ENCODE measurements around the gene JAG2.

The JAG2 gene

GRCh38 chr14:105178868-105179140, 10.2 kb upstream of the JAG2 start:
- Histone ChIP-seq H3K9ac (ENCODE audit: low read length) (no peak overlapping the region), H3K27me3 (ENCODE audit: control insufficient read depth, insufficient read depth, low read length) (peaks cover 29% of the 10 kb centered on the region), H3K27ac (ENCODE audit: low read length) (no peak overlapping the region), H3K9me3 (ENCODE audit: control insufficient read depth, low read depth, low read length) (no peaks in the 10 kb centered on the region), H3K36me3 (ENCODE audit: control insufficient read depth, low read depth, low read length) (no peaks in the 10 kb centered on the region), H3K4me1 (ENCODE audit: control insufficient read depth, low read depth, low read length) (no peaks in the 10 kb centered on the region), H3K4me3 (ENCODE audit: low read length) (no peak overlapping the region)

GRCh38 chr14:105178069-105178867, 9.7 kb upstream of the JAG2 start:
- Histone ChIP-seq H3K9me3 (ENCODE audit: control insufficient read depth, low read depth, low read length) (no peaks in the 10 kb centered on the region), H3K27me3 (ENCODE audit: control insufficient read depth, insufficient read depth, low read length) (peaks cover 23% of the 10 kb centered on the region), H3K36me3 (ENCODE audit: control insufficient read depth, low read depth, low read length) (no peaks in the 10 kb centered on the region), H3K4me3 (ENCODE audit: low read length) (no peak overlapping the region), H3K4me1 (ENCODE audit: control insufficient read depth, low read depth, low read length) (no peaks in the 10 kb centered on the region), H3K27ac (ENCODE audit: low read length) (no peak overlapping the region), H3K9ac (ENCODE audit: low read length) (no peak overlapping the region)

- H3K36me3 ChIP-seq (ENCODE audit: control insufficient read depth, low read depth, low read length), result no peaks in the 10 kb centered on the region
- H3K27ac ChIP-seq (ENCODE audit: low read length), result no peak overlapping the region
- H3K27me3 ChIP-seq (ENCODE audit: control insufficient read depth, insufficient read depth, low read length), result peaks cover 12% of the 10 kb centered on the region
- no peaks in the 10 kb centered on the region for H3K9me3 ChIP-seq (ENCODE audit: control insufficient read depth, low read depth, low read length)
- H3K4me1 ChIP-seq (ENCODE audit: control insufficient read depth, low read depth, low read length), result no peaks in the 10 kb centered on the region
- no peak overlapping the region for H3K9ac ChIP-seq (ENCODE audit: low read length)
- no peak overlapping the region for H3K4me3 ChIP-seq (ENCODE audit: low read length)
Measured at GRCh38 chr14:105177082-105177481, 8.5 kb upstream of the JAG2 start.

GRCh38 chr14:105176513-105176912, 7.9 kb upstream of the JAG2 start:
- H3K27ac ChIP-seq (ENCODE audit: low read length), result no peak overlapping the region
- no peaks in the 10 kb centered on the region for H3K36me3 ChIP-seq (ENCODE audit: control insufficient read depth, low read depth, low read length)
- H3K4me3 ChIP-seq (ENCODE audit: low read length), result no peak overlapping the region
- no peaks in the 10 kb centered on the region for H3K9me3 ChIP-seq (ENCODE audit: control insufficient read depth, low read depth, low read length)
- peaks cover 6% of the 10 kb centered on the region for H3K27me3 ChIP-seq (ENCODE audit: control insufficient read depth, insufficient read depth, low read length)
- no peaks in the 10 kb centered on the region for H3K4me1 ChIP-seq (ENCODE audit: control insufficient read depth, low read depth, low read length)
- no peak overlapping the region for H3K9ac ChIP-seq (ENCODE audit: low read length)

GRCh38 chr14:105173901-105174894, 5.6 kb upstream of the JAG2 start:
- no peak overlapping the region for H3K4me3 ChIP-seq (ENCODE audit: low read length)
- H3K4me1 ChIP-seq (ENCODE audit: control insufficient read depth, low read depth, low read length), result peaks cover 9% of the 10 kb centered on the region
- H3K27me3 ChIP-seq (ENCODE audit: control insufficient read depth, insufficient read depth, low read length), result peaks cover 9% of the 10 kb centered on the region
- no peaks in the 10 kb centered on the region for H3K9me3 ChIP-seq (ENCODE audit: control insufficient read depth, low read depth, low read length)
- H3K36me3 ChIP-seq (ENCODE audit: control insufficient read depth, low read depth, low read length), result no peaks in the 10 kb centered on the region
- no peak overlapping the region for H3K9ac ChIP-seq (ENCODE audit: low read length)
- H3K27ac ChIP-seq (ENCODE audit: low read length), result no peak overlapping the region

- H3K9ac ChIP-seq (ENCODE audit: low read length), result no peak overlapping the region
- no peak overlapping the region for H3K4me3 ChIP-seq (ENCODE audit: low read length)
- no peak overlapping the region for H3K27ac ChIP-seq (ENCODE audit: low read length)
- H3K27me3 ChIP-seq (ENCODE audit: control insufficient read depth, insufficient read depth, low read length), result peaks cover 11% of the 10 kb centered on the region
- no peaks in the 10 kb centered on the region for H3K36me3 ChIP-seq (ENCODE audit: control insufficient read depth, low read depth, low read length)
- no peaks in the 10 kb centered on the region for H3K9me3 ChIP-seq (ENCODE audit: control insufficient read depth, low read depth, low read length)
- peaks cover 9% of the 10 kb centered on the region for H3K4me1 ChIP-seq (ENCODE audit: control insufficient read depth, low read depth, low read length)
Measured at GRCh38 chr14:105173145-105173544, 4.6 kb upstream of the JAG2 start.

GRCh38 chr14:105172476-105172875, 3.9 kb upstream of the JAG2 start:
- H3K9ac ChIP-seq (ENCODE audit: low read length), result no peak overlapping the region
- H3K4me3 ChIP-seq (ENCODE audit: low read length), result no peak overlapping the region
- H3K27me3 ChIP-seq (ENCODE audit: control insufficient read depth, insufficient read depth, low read length), result peaks cover 15% of the 10 kb centered on the region
- no peaks in the 10 kb centered on the region for H3K36me3 ChIP-seq (ENCODE audit: control insufficient read depth, low read depth, low read length)
- H3K9me3 ChIP-seq (ENCODE audit: control insufficient read depth, low read depth, low read length), result no peaks in the 10 kb centered on the region
- H3K4me1 ChIP-seq (ENCODE audit: control insufficient read depth, low read depth, low read length), result peaks cover 9% of the 10 kb centered on the region
- H3K27ac ChIP-seq (ENCODE audit: low read length), result no peak overlapping the region

GRCh38 chr14:105171004-105171673, 2.6 kb upstream of the JAG2 start:
- Histone ChIP-seq H3K4me1 (ENCODE audit: control insufficient read depth, low read depth, low read length) (peaks cover 9% of the 10 kb centered on the region), H3K9me3 (ENCODE audit: control insufficient read depth, low read depth, low read length) (no peaks in the 10 kb centered on the region), H3K27me3 (ENCODE audit: control insufficient read depth, insufficient read depth, low read length) (peaks cover 27% of the 10 kb centered on the region), H3K4me3 (ENCODE audit: low read length) (no peak overlapping the region), H3K27ac (ENCODE audit: low read length) (no peak overlapping the region), H3K36me3 (ENCODE audit: control insufficient read depth, low read depth, low read length) (no peaks in the 10 kb centered on the region), H3K9ac (ENCODE audit: low read length) (no peak overlapping the region)

- Histone ChIP-seq H3K4me3 (ENCODE audit: low read length) (no peak overlapping the region), H3K4me1 (ENCODE audit: control insufficient read depth, low read depth, low read length) (peaks cover 9% of the 10 kb centered on the region), H3K36me3 (ENCODE audit: control insufficient read depth, low read depth, low read length) (no peaks in the 10 kb centered on the region), H3K9ac (ENCODE audit: low read length) (no peak overlapping the region), H3K27ac (ENCODE audit: low read length) (no peak overlapping the region), H3K27me3 (ENCODE audit: control insufficient read depth, insufficient read depth, low read length) (peaks cover 29% of the 10 kb centered on the region), H3K9me3 (ENCODE audit: control insufficient read depth, low read depth, low read length) (no peaks in the 10 kb centered on the region)
Measured at GRCh38 chr14:105169776-105170655, 1.4 kb upstream of the JAG2 start.

GRCh38 chr14:105168979-105169507, 467 bp upstream of the JAG2 start:
- Histone ChIP-seq H3K4me3 (ENCODE audit: low read length) (no peak overlapping the region), H3K36me3 (ENCODE audit: control insufficient read depth, low read depth, low read length) (no peaks in the 10 kb centered on the region), H3K27me3 (ENCODE audit: control insufficient read depth, insufficient read depth, low read length) (peaks cover 29% of the 10 kb centered on the region), H3K9me3 (ENCODE audit: control insufficient read depth, low read depth, low read length) (no peaks in the 10 kb centered on the region), H3K27ac (ENCODE audit: low read length) (no peak overlapping the region), H3K4me1 (ENCODE audit: control insufficient read depth, low read depth, low read length) (peaks cover 9% of the 10 kb centered on the region), H3K9ac (ENCODE audit: low read length) (no peak overlapping the region)

Measured in iPS-18a (cell line).